WERI-Rb-1 (cell line): Measurements from ENCODE around the gene SRGAP2B.
"Not testable (repeated sequence)": the region's sequence is repeated elsewhere in the genome, so short reads cannot be mapped to it uniquely, and the experiment has no call there.

Experiments used
- DNase-seq: peaks from one replicate; pipeline ENCODE4 v3.0.0-alpha.2; 2020
- H3K27ac ChIP-seq: fragments of 250-450 bp; sonication (Bioruptor Pico); 2 replicates; pipeline ENCODE4 v1.5.1; 2020; ENCODE audit warnings: mild to moderate bottlenecking, moderate library complexity
- H3K27me3 ChIP-seq: fragments of 250-450 bp; sonication (Bioruptor Pico); 2 replicates; pipeline ENCODE4 v1.5.1; 2021; ENCODE audit warnings: mild to moderate bottlenecking, low read depth, moderate library complexity; ENCODE audit not compliant: insufficient read depth, severe bottlenecking
- H3K36me3 ChIP-seq: fragments of 250-450 bp; sonication (Bioruptor Pico); 2 replicates; pipeline ENCODE4 v1.5.1; 2020; ENCODE audit warnings: mild to moderate bottlenecking, moderate library complexity
- H3K4me3 ChIP-seq: 2 replicates; pipeline ENCODE4 v1.5.1; 2011; ENCODE audit warnings: low read depth, mild to moderate bottlenecking, control low read depth, low read length
- H3K9me3 ChIP-seq: fragments of 250-450 bp; sonication (Bioruptor Pico); 2 replicates; pipeline ENCODE4 v1.5.1; 2021; ENCODE audit warnings: mild to moderate bottlenecking, moderate library complexity; ENCODE audit not compliant: severe bottlenecking

The SRGAP2B gene

DNA sequence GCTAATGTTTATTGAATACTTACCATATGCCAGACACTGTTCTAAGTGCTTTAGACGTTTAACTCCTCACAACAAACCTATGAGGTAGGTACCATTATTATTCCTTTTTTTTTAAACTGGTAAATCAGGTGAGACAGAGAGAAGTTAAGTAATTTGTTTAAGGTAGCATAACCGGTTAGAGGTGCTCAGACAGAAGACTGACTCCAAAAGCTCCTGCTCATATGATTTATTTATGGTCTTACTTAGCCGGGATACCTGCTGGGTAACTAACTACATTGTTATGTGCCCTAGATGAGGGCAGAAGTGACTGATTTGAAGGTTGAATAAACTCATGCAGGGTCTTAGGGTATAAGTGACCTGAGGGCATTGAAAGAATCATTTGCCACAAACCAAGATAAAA, 17.6 kb upstream of the SRGAP2B start:
- H3K9me3 ChIP-seq, DNase-seq, H3K4me3 ChIP-seq, H3K36me3 ChIP-seq, H3K27me3 ChIP-seq, H3K27ac ChIP-seq: not testable (repeated sequence)

- not testable (repeated sequence) for H3K36me3 ChIP-seq, DNase-seq, H3K4me3 ChIP-seq, H3K27ac ChIP-seq, H3K9me3 ChIP-seq, H3K27me3 ChIP-seq
Observed at GRCh38 chr1:145111674-145112073, 16.5 kb upstream of the SRGAP2B start.

- not testable (repeated sequence) for H3K9me3 ChIP-seq, DNase-seq, H3K27me3 ChIP-seq, H3K36me3 ChIP-seq, H3K4me3 ChIP-seq, H3K27ac ChIP-seq
Observed at GRCh38 chr1:145103294-145103693, 8.2 kb upstream of the SRGAP2B start.

- not testable (repeated sequence) for H3K9me3 ChIP-seq, H3K4me3 ChIP-seq, H3K27ac ChIP-seq, H3K27me3 ChIP-seq, DNase-seq, H3K36me3 ChIP-seq
Observed at GRCh38 chr1:145101725-145102124, 6.6 kb upstream of the SRGAP2B start.

DNA sequence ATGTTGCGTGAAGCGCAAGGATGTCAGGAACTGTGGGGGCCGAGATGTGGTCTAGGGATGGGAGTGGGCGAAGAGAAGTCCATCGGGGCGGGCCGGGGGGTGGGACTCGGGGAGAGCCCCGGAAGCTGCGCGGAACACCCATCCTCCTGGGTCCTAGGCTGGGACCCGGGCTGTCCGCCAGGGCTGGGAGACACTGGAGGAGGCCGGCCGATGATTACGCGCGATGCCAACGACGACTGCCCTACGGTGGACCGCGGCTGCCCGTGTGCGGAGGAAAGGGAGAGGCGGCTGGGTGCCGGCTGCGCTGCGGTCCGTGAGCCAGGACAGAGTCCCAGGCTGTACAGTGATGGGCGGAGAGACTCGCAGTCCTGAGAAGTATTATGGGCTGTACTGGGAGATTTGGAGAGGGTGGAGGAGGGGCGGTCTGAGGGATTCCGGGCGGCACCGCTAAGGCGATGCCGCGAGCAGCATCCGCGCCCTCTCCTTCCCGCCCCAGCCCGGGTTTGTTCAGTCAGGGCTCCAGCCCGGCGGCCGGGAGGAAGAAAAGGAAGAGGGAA, 395 bp downstream of the SRGAP2B start:
- H3K9me3 ChIP-seq, H3K36me3 ChIP-seq, H3K27me3 ChIP-seq, H3K27ac ChIP-seq: not testable (repeated sequence)
- DNase-seq: peak; percentile 64
- H3K4me3 ChIP-seq: peak overlapping the region; percentile 47

GRCh38 chr1:145093517-145094149, 1.5 kb downstream of the SRGAP2B start:
- H3K36me3 ChIP-seq, H3K9me3 ChIP-seq, H3K27me3 ChIP-seq: not testable (repeated sequence)
- DNase-seq: peak; percentile 64
- Histone ChIP-seq H3K27ac (peak overlapping the region; percentile 41), H3K4me3 (peak overlapping the region; percentile 55)

DNA sequence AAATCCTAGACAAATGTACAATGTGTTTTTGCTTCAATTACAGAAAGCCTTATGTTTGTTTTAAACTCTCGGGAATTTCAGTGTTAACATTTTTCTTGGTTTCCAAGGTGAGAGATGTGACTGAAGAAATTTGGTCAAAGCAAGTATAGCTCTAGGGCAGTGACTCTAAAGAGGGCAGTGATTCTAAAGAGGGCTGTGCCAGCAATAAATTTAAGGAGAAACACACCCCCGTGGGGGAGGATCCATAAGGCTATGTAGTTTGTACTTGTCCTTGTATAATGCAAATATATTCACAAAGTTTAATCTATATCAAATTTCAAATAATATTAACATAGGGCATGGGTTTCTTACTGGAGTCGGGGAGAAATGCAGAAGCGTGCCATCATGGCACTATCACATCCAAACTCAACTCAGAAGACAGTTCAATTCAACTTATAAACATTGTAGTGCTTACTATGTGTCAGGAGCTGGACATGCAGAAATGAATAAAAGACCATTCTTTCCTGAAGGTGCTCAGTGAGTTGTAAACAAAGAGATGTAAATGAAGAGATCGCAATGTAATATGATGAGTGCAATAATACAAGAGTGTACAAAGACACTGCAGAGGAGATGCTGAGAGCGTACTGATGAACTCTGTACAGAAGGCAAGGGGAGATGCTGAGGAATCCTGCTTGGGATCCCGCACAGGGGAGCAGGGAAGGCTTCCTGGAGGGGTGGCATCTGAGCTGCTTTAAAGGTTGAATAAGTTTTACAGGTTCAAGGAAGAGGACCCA, 12.5 kb downstream of the SRGAP2B start:
- not testable (repeated sequence) for H3K27me3 ChIP-seq, DNase-seq, H3K9me3 ChIP-seq, H3K4me3 ChIP-seq, H3K27ac ChIP-seq, H3K36me3 ChIP-seq

- not testable (repeated sequence) for H3K9me3 ChIP-seq, DNase-seq, H3K36me3 ChIP-seq, H3K27ac ChIP-seq, H3K27me3 ChIP-seq, H3K4me3 ChIP-seq
Observed at GRCh38 chr1:145080193-145080592, 14.9 kb downstream of the SRGAP2B start.

DNA sequence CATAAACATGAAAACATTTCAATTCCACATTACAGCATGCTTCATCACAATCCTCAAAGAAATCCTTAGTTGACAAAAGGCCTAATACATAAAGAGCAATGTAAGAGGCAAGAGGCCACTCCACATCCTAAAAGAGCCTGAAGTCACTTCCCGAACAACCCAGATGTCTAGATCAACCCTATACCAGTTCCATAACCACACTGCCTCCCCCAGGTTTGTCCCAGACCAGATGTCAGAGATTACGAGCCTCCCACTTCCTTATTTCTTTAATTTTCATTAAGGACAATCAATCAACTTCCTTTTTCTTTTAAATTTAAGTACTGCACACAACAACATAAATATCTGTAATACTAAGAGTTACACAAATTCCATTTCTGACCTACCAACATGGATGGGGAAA, 15.4 kb downstream of the SRGAP2B start:
- DNase-seq, H3K4me3 ChIP-seq, H3K27me3 ChIP-seq, H3K9me3 ChIP-seq, H3K36me3 ChIP-seq, H3K27ac ChIP-seq: not testable (repeated sequence)

DNA sequence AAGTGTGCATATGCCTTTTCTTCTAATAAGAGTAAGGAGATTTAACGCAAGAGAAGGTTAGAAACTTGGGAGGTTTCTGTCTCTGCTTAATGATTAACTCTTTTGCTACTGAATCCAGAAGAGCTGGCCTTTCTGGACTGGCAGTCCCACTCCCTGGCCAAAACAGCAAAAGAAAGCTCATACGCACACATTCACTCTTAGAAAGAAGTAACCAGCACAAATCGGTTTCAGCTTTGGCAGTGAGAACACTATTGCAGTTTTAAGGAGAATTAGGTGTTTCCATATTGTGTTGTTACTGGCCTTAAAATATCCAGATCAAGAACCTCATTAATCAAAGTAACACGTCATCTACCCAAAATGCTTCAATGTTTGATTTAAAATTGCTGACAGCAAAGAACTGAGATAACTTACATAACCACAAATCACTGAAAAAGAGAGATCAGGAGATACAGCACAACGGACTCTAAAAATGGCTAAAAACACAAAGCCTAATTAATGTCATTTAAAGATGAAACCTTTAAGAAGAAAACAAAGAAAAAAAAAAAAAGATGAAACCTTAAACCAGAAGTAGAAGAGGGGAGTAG, 16.2 kb downstream of the SRGAP2B start:
- not testable (repeated sequence) for H3K9me3 ChIP-seq, H3K4me3 ChIP-seq, H3K36me3 ChIP-seq, H3K27ac ChIP-seq, H3K27me3 ChIP-seq, DNase-seq

DNA sequence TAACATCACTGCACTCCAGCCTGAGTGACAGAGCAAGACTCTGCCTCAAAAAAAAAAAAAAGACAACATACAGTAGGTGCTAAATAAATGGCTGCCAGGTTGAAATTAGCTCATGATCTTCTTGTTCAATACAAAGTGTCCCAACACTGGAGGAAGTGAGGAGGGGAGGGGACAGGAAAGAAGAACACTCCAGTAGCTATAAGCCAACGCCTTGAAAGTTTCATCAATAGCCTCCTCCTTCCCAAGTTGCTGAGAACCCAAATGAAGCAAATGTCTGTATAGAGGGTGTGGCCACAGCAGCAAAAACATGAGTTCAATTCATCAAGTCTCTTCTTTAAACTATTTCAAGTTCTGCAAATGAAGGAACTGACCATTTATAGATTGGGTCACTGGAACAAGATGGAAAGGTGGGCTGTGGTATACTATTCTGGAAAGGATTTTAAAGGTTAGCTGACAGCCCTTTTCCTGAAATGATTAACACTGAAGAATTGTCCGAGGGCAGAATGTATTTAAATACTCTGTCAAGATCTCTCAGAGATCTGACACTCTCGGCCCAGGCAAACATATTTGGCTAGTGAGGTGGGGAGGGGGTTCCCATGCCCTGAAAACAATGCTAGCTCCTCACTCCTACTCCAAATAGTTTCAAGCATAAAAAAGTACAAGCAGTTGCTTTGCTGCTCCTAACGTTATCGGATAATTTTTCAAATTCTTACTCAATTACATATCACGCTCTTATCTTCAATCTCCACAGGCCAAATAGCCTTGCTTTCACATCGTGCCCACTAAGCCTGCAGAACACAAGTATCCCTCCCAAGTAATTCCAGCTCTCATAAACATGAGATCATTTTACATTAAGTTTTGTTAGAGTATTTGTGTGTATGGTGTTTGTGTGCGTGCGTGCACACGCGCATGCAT, 17.0 kb downstream of the SRGAP2B start:
- not testable (repeated sequence) for H3K9me3 ChIP-seq, H3K27me3 ChIP-seq, H3K36me3 ChIP-seq, DNase-seq, H3K27ac ChIP-seq, H3K4me3 ChIP-seq

DNA sequence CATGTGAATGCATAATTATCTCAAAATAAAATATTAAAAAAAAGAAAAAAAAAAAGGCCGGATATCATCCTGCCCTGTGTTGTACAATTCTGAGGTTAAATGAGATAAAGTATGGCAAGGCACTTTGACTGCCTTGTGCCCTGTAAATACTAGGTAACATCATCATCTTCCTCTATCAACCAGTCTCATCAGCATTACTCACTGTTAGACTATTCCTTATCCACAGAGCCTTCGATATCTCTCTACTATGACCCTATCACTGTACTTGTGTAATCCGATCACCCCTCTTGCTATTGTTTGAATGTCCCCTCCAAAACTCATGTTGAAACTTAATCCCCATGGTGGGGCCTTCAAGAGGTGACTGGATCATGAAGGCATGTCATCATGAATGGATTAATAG, 18.3 kb downstream of the SRGAP2B start:
- H3K4me3 ChIP-seq, H3K27ac ChIP-seq, H3K36me3 ChIP-seq, H3K9me3 ChIP-seq, DNase-seq, H3K27me3 ChIP-seq: not testable (repeated sequence)

DNA sequence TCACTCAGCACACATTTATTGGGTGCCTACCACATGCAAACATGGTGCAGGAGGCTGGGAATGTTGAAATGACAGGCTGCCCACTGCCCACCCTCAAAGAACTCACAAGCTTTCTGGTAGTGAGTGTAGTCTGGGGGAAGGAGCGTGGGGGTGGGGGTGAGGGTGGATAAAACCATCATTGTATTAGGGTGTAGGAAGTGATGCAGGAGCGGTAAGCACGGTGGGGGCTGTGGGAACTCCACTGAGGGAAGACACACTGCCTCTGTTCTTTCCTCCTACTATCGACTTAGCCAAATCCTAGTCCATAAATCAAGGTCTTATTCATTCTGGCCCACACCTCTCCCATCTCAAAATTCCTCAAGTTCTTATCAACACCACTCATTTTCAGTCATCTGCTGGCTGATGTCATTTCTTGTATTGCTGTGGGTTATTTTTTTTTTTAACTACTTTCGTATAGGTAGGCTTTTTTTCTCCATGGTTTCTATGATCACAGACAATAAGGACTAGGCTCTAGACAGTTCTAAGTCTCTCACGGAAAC, 21.0 kb downstream of the SRGAP2B start:
- not testable (repeated sequence) for H3K27ac ChIP-seq, H3K36me3 ChIP-seq, DNase-seq, H3K4me3 ChIP-seq, H3K9me3 ChIP-seq, H3K27me3 ChIP-seq

GRCh38 chr1:145071569-145071968, 23.6 kb downstream of the SRGAP2B start:
- not testable (repeated sequence) for H3K27me3 ChIP-seq, H3K27ac ChIP-seq, H3K9me3 ChIP-seq, DNase-seq, H3K4me3 ChIP-seq, H3K36me3 ChIP-seq
